ENCODE results near the gene PNPLA3.

The PNPLA3 gene

GRCh38 chr22:43919106-43919973, 4.3 kb upstream of the PNPLA3 start:
- TF ChIP-seq FOXP2 (optimal IDR thresholded peaks at IDR 0.05; ENCODE audit: borderline replicate concordance, extremely low read depth, extremely low read length, insufficient read depth) (no peak), POLR2AphosphoS5 (IDR thresholded peaks at IDR 0.05; ENCODE audit: low read depth, low read length) (no peak), REST (IDR thresholded peaks at IDR 0.05; ENCODE audit: insufficient read depth in 1 of 2, low read depth in 2 of 2, low read length in 2 of 2) (no peak), TAF1 (IDR thresholded peaks at IDR 0.05; ENCODE audit: borderline replicate concordance, insufficient read depth, low read length) (no peak), SIN3A (IDR thresholded peaks at IDR 0.05; ENCODE audit: borderline replicate concordance, insufficient read depth, low read length) (no peak)

- no peak for TF ChIP-seq REST (IDR thresholded peaks at IDR 0.05; ENCODE audit: insufficient read depth in 1 of 2, low read depth in 2 of 2, low read length in 2 of 2)
- TF ChIP-seq SIN3A (IDR thresholded peaks at IDR 0.05; ENCODE audit: borderline replicate concordance, insufficient read depth, low read length), result no peak
- no peak for TF ChIP-seq TAF1 (IDR thresholded peaks at IDR 0.05; ENCODE audit: borderline replicate concordance, insufficient read depth, low read length)
- no peak for TF ChIP-seq POLR2AphosphoS5 (IDR thresholded peaks at IDR 0.05; ENCODE audit: low read depth, low read length)
- no peak for TF ChIP-seq FOXP2 (optimal IDR thresholded peaks at IDR 0.05; ENCODE audit: borderline replicate concordance, extremely low read depth, extremely low read length, insufficient read depth)
These were observed 2.2 kb upstream of the PNPLA3 start for GRCh38 chr22:43921370-43921769.

DNA sequence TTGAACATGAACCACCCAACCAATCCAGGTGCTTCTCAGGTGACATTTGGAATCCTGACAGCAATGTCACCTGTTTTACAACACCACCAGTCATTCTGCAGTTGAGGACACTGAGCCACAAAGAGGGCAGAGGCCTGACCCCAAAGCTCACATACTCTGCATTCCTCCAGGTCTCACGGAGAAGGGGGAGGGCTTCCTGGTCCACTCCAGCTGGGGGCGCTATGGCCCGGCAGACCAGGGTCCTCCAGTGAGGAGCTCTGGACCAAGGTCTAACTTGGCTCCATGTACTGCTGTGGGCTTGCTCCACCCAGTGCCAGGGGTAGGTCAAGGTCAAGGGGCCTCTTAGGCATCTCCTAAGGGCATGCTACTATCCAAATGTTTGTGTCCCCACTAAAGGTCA, 1.5 kb upstream of the PNPLA3 start:
- TF ChIP-seq SIN3A (IDR thresholded peaks at IDR 0.05; ENCODE audit: borderline replicate concordance, insufficient read depth, low read length) (no peak), FOXP2 (optimal IDR thresholded peaks at IDR 0.05; ENCODE audit: borderline replicate concordance, extremely low read depth, extremely low read length, insufficient read depth) (no peak), POLR2AphosphoS5 (IDR thresholded peaks at IDR 0.05; ENCODE audit: low read depth, low read length) (no peak), REST (IDR thresholded peaks at IDR 0.05; ENCODE audit: insufficient read depth in 1 of 2, low read depth in 2 of 2, low read length in 2 of 2) (no peak), TAF1 (IDR thresholded peaks at IDR 0.05; ENCODE audit: borderline replicate concordance, insufficient read depth, low read length) (no peak)

DNA sequence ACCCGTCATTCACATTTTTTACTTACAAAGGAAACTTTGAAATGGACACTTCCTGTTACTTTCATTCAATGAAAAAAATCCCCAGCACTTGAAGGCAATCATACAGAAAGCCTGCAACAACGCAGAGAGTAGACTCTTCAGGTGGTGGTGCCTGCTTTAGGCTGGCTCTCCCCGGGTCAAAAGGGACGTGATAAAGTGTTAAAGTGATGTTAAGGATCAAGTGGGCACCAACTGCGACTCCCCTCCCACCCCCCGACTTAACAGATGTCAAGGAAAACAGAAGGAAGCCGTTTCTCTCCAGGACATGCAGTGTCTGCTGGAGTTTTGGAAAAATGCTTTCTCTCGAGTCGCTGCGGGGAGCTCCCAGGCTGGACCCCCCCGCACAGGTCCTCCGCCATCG, 414 bp upstream of the PNPLA3 start:
- TF ChIP-seq POLR2AphosphoS5 (IDR thresholded peaks at IDR 0.05; ENCODE audit: low read depth, low read length) (no peak), FOXP2 (optimal IDR thresholded peaks at IDR 0.05; ENCODE audit: borderline replicate concordance, extremely low read depth, extremely low read length, insufficient read depth) (no peak), REST (IDR thresholded peaks at IDR 0.05; ENCODE audit: insufficient read depth in 1 of 2, low read depth in 2 of 2, low read length in 2 of 2) (no peak), SIN3A (IDR thresholded peaks at IDR 0.05; ENCODE audit: borderline replicate concordance, insufficient read depth, low read length) (no peak), TAF1 (IDR thresholded peaks at IDR 0.05; ENCODE audit: borderline replicate concordance, insufficient read depth, low read length) (no peak)

Data from PFSK-1 (cell line).